ENCODE measurements around the gene IMPACT. TPM values are rescaled to one million over a fixed set of nuclear protein-coding genes. Genes with fewer than 3 reads are reported as not detected.

The IMPACT gene
- total RNA-seq, 2 donors from 2014 or later = 21.5 to 28.7 TPM

- DNase-seq (ENCODE audit: low spot score) = no peak
- no peak overlapping the region for H3K4me3 ChIP-seq
- no peaks in the 10 kb centered on the region for H3K27me3 ChIP-seq (replicated peaks; ENCODE audit: insufficient read depth)
- no peak overlapping the region for H3K27ac ChIP-seq
- H3K36me3 ChIP-seq = no peaks in the 10 kb centered on the region
- H3K4me1 ChIP-seq (ENCODE audit: control insufficient read depth in 1 of 2, low read depth in 2 of 2) = no peaks in the 10 kb centered on the region
- TF ChIP-seq CTCF (IDR thresholded peaks at IDR 0.05) = no peak
- no peak for ATAC-seq (ENCODE audit: insufficient number of reproducible peaks, low FRiP score, low read depth)
- no peaks in the 10 kb centered on the region for H3K9me3 ChIP-seq
Measured at GRCh38 chr18:24388957-24389356, 37.5 kb upstream of the IMPACT start.

- H3K27ac ChIP-seq = no peak overlapping the region
- no peak for DNase-seq (ENCODE audit: low spot score)
- no peaks in the 10 kb centered on the region for H3K9me3 ChIP-seq
- no peaks in the 10 kb centered on the region for H3K36me3 ChIP-seq
- H3K4me1 ChIP-seq (ENCODE audit: control insufficient read depth in 1 of 2, low read depth in 2 of 2) = peaks cover 0 to 12% of the 10 kb centered on the region in 2 donors
- no peak for ATAC-seq (ENCODE audit: insufficient number of reproducible peaks, low FRiP score, low read depth)
- H3K4me3 ChIP-seq = no peak overlapping the region
- no peak for TF ChIP-seq CTCF (IDR thresholded peaks at IDR 0.05)
- no peaks in the 10 kb centered on the region for H3K27me3 ChIP-seq (replicated peaks; ENCODE audit: insufficient read depth)
Measured at GRCh38 chr18:24395049-24395795, 31.2 kb upstream of the IMPACT start.

- DNase-seq (ENCODE audit: low spot score) = no peak
- ATAC-seq (ENCODE audit: insufficient number of reproducible peaks, low FRiP score, low read depth) = no peak
- no peaks in the 10 kb centered on the region for H3K27me3 ChIP-seq (replicated peaks; ENCODE audit: insufficient read depth)
- TF ChIP-seq CTCF (IDR thresholded peaks at IDR 0.05) = no peak
- no peaks in the 10 kb centered on the region for H3K9me3 ChIP-seq
- no peak overlapping the region for H3K27ac ChIP-seq
- H3K4me3 ChIP-seq = no peak overlapping the region
- no peaks in the 10 kb centered on the region for H3K36me3 ChIP-seq
- peaks cover 0 to 12% of the 10 kb centered on the region in 2 donors for H3K4me1 ChIP-seq (ENCODE audit: control insufficient read depth in 1 of 2, low read depth in 2 of 2)
Measured at GRCh38 chr18:24396082-24396633, 30.3 kb upstream of the IMPACT start.

GRCh38 chr18:24397131-24397693 lies 29.3 kb upstream of the IMPACT start:
- ATAC-seq (ENCODE audit: insufficient number of reproducible peaks, low FRiP score, low read depth) = peak; percentile 59
- no peaks in the 10 kb centered on the region for H3K27me3 ChIP-seq (replicated peaks; ENCODE audit: insufficient read depth)
- H3K4me3 ChIP-seq = peak overlapping the region; percentile 85
- no peak for TF ChIP-seq CTCF (IDR thresholded peaks at IDR 0.05)
- H3K9me3 ChIP-seq = no peaks in the 10 kb centered on the region
- no peaks in the 10 kb centered on the region for H3K36me3 ChIP-seq
- H3K4me1 ChIP-seq (ENCODE audit: control insufficient read depth in 1 of 2, low read depth in 2 of 2) = peaks cover 0 to 12% of the 10 kb centered on the region in 2 donors
- H3K27ac ChIP-seq = peak overlapping the region; percentile 74 to 76
- peak; percentile 7 for DNase-seq (ENCODE audit: low spot score)

- Histone ChIP-seq H3K4me1 (ENCODE audit: control insufficient read depth in 1 of 2, low read depth in 2 of 2) (peaks cover 0 to 12% of the 10 kb centered on the region in 2 donors), H3K4me3 (peak within 1 kb of the TSS; percentile 85), H3K27ac (peak within 1 kb of the TSS; percentile 74 to 76), H3K9me3 (no peaks in the 10 kb centered on the region), H3K36me3 (no peaks in the 10 kb centered on the region), H3K27me3 (replicated peaks; ENCODE audit: insufficient read depth) (no peaks in the 10 kb centered on the region)
- TF ChIP-seq CTCF (IDR thresholded peaks at IDR 0.05) = no peak
- ATAC-seq (ENCODE audit: insufficient number of reproducible peaks, low FRiP score, low read depth) = peak; percentile 96
- peak; percentile 80 for DNase-seq (ENCODE audit: low spot score)
Measured at GRCh38 chr18:24397694-24398368, 28.6 kb upstream of the IMPACT start, which contains the start of gene OSBPL1A. Gene OSBPL1A (minus strand): TSS chr18:24397824. CDS start chr18:24377533, 20,291 bp downstream.
